Measurements from ENCODE around the gene B4GALT6.
A peak's percentile ranks its signal among the peaks of the same experiment; 100 is the strongest.

B4GALT6 gene

GRCh38 chr18:31686986-31687928 lies 2.9 kb upstream of the B4GALT6 start:
- DNase-seq, result no peak

DNA sequence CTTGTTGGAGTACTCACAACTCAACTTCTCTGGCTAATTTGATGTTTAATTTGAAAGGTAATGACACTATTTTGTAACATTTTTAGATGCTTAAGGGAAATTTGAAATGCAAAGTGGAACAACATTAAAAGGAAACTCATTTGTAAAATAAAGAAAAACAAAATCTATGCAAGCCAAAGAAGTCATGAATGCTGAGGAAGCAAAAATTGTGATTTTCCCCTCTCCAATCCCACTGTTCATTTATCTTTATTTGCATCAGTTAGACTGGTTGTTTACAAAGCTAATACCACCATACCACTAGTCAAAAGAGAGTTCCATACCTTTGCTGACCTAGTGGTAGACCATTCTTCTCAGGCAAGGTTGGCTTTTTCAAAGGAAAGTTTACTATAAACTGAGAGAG lies 2.2 kb upstream of the B4GALT6 start:
- DNase-seq, result no peak

DNA sequence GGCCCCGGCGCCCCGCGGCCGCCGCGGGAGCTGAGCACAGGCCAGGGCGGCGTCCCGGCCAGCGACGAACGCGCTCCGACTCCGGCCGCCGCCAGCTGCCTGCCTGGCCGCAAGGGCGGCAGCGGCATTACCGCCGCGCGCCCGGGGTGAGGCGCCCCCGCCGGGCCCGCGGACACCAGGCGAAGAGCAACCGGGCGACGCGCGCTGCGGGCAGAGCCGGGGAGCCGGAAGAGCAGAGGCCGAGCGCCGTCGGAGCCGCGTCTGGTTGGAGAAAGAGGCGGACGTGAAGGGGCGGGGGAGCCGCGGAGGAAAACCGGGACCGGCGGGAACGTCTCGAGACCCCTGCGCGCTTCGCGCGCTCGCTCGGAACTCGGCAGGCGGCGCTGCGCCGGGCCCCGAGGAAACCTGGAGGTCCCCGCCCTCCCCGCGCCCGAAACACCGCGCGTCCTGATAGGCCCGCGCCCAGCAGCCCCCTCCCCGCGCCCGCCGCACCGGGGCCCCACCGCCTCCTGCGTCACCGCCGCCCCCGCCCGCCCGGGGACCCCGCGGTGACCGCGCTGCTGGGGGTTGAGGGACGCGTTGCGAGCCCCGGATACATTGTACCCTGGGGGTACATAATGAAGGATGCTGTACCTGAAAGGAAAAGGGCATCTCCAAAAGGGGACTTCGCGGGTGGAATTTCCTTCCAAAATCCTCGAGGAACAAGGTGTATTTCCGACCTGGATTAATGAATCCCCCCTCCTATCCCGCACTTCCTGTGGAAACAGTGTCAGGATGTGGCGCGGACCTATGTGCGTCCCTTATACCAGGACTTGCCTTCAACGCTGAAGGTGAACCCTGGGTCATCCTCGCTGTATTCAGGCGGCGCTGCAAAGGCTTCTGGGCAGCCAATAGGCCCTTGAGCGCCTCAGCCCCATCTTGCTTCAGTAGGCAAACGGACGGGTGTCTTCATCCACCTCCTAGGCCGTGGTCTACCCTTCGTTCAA lies 1.0 kb upstream of the B4GALT6 start:
- DNase-seq, result peak; percentile 40 to 46

GRCh38 chr18:31683968-31684278 lies 458 bp downstream of the B4GALT6 start:
- no peak for DNase-seq

GRCh38 chr18:31683106-31683505 lies 1.3 kb downstream of the B4GALT6 start:
- no peak for DNase-seq

DNA sequence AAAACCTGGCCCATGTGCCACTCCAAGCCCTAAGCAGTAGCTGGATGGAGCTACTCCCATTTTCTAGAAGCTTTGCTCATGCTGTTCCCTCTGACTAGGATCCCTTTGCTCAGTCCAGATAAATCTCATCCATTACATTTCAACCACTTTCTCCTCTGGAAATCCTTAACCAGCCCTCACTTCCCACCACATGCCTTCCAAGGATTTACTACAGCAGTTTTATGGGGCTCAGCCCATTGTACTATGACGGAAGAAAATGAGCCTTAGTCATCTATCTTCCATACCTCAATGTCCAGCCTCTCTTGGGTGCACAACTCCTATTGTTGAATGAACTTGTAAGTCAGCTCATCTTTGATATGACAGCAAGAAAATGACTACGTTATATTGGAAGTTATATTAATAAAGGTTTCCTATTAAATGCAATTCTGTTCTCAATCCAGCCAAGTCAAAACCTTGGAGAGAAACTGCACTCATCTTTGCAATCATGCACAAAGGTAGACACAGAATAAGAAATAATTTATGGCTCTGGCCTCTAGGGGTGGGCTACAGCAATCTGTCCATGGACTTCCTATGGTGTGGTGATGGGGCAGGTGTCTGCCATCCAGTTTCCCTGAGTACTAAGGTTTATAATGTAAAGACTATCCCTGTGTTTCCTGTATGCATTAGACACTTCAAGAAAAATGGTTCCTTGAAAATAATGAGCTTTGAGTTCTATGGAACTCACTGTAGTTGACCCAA lies 3.4 kb downstream of the B4GALT6 start:
- DNase-seq, result no peak

- DNase-seq, result no peak
Observed at GRCh38 chr18:31680433-31680811, 4.0 kb downstream of the B4GALT6 start.

GRCh38 chr18:31679791-31680432 lies 4.5 kb downstream of the B4GALT6 start:
- DNase-seq, result no peak

- no peak for DNase-seq
Observed at GRCh38 chr18:31679133-31679742, 5.1 kb downstream of the B4GALT6 start.

DNA sequence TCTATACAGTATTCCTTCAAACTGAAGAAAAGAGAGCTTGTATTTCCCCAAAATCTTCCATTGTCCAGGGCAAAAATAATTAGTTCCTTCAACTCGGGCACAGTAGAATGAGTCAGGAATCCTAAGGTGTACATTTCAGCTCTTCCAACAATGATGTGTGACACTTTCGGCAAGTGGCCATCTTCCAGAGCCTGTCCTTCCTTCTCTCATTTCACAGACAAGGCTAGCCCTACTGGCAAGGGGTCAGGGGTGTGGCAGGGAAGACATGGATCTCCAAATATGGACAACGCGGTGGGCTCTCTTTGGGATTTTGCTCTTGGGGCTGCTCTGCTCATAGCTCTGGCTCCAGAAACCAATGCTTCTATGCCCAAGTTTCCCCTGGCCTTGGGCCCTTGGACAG lies 6.0 kb downstream of the B4GALT6 start:
- no peak for DNase-seq

DNA sequence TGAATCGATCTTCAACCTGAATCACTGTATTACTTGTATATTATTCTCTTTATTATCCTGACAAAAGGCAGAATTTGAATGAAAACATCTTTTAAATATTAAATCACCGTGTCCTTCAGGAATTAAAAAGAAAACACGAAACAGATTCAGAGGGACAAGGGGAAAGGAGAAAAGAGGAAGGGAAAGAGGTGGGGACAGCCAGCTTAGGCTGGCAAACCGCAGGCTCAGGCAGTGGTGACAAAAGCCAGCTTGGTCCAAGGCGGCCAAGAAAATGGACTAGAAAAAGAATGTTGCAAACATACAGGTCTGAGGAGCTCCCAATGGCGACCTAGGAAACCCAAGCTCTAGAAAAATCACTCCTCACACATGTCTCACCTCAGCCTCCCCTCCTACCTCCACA lies 6.8 kb downstream of the B4GALT6 start:
- no peak for DNase-seq

- DNase-seq, result no peak
Observed at GRCh38 chr18:31675404-31675803, 9.0 kb downstream of the B4GALT6 start.

DNA sequence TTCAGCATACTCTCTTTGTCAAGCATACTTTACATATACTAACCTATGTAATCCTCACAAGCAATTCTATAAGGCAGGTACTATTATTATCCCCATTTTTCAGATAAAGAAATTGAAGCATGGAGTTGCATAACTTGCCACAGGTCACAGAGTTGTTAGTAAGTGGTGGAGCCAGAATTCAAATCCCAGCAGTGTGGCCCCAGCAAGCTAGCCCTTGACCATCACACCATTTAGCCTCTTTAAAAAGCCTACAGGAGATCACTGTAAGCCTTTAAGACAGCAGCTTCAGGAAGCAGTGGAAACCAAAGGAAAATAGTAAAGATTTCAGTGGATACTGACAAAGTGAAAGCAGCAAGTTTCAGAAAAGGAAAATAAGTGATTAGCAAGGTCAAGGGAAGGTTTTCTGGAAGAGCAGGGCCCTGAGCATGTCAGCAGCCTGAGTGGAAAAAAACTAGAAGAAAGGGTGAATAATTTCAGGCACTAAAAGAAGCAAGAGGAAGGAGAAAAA lies 11.7 kb downstream of the B4GALT6 start:
- no peak for DNase-seq

- no peak for DNase-seq
Observed at GRCh38 chr18:31671951-31672350, 12.4 kb downstream of the B4GALT6 start.

DNA sequence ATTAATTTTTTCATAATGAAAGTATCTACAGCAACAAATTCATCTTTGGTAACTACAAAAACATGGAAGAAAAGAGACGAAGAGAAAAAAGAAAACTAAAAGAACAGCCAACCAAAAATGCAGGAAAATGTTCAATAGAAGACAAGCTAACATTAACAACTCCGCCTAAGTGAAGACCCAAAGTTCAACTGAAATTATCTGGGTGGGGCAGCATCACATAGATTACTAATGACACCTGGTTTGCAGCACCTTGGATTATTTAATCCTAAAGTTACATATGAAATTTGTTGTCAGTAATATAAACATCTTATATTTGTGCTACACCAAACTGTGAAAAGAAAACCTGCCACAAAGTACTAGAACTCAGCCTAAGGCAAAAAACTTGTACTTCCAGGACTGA lies 14.8 kb downstream of the B4GALT6 start:
- DNase-seq, result no peak

DNA sequence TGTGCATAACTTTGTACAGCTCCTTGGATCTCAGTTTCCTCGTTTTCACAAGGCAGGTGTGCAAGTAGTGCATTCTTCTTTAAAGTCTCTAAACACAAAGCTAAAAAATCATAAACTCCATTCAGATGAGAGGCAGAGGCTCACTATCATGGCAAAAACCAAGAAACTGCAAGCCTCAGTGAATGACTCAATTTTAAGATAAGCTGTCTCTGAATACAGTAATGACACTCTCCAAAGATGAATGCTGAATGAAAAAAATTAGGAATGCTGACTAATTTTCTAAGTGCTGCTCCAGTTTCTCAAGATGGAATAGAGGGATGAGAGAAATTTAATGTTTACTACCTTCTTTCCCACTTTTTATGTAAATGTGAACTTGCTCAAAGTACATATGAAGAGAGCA lies 17.2 kb downstream of the B4GALT6 start:
- DNase-seq, result no peak

GRCh38 chr18:31666055-31666454 lies 18.3 kb downstream of the B4GALT6 start:
- DNase-seq, result no peak

GRCh38 chr18:31664101-31664500 lies 20.3 kb downstream of the B4GALT6 start:
- DNase-seq, result no peak

DNA sequence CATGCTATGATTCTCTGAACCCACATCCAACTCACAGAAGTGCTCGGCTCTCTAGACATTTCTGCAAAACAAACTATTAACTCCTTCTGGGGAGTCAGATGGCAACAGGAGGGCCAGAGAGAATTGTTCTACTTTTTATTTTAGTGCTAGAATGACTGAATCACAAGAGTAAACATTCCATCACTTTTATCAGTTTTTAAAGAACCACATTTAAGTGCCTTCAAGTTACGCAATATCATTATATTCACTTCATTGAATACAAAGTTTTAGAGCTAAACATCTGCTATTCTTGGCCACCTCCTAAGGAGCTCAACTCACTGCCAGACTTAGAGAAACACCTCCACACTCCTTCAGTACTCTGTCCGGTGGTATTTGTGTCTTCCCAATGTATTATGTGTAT lies 22.4 kb downstream of the B4GALT6 start:
- DNase-seq, result no peak

GRCh38 chr18:31660763-31661162 lies 23.6 kb downstream of the B4GALT6 start:
- DNase-seq, result no peak

DNA sequence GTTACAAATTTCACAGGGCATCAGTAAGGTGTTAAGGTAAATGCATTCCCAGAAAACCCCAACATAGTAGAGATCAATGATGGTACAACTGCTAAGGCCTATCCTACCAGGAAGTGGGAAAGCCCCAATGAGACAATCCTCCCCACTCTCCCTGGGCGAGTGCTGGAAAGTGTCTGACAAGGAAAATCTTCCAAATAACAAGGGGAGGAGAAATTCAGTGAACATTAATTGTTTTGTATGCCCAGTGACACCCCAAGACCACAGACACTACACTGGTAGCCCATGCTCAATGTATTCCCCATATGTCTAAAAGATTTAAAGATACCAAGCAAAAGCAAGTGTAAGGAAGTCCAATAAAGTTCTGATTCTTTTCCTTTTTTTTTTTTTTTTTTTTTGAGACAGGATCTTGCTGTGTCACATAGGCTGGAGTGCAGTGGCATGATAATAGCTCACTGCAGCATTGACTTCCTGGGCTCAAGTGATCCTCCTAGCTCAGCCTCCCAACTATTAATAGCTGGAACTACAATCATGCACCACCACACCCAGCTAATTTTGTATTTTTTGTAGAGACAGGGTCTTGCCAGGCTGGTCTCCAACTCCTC lies 24.7 kb downstream of the B4GALT6 start:
- no peak for DNase-seq
